ENCODE data around the gene TMED8.

DNA sequence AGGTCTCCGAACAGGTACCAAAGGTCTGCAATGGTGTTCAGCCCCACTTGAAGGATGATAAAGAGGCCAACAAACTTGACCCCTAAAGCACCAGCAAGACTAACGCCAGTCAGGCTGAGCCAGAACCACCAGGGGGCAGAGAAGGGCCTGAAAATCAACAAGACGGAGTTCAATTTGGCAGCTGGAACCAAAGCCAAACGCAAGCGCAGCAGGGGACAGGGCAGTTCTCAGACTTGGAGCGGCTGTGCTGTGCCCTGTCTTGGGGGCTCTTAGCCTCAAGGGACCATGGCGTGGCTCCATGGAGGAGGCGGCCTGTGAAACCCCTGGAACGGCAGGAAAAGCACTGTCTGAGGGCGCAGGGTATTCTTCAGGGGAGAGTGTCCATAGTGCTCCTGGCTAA lies 75.8 kb downstream of the TMED8 start:
- no peak for TF ChIP-seq TAF1 (conservative IDR thresholded peaks at IDR 0.05)
- TF ChIP-seq, protein P1, sequence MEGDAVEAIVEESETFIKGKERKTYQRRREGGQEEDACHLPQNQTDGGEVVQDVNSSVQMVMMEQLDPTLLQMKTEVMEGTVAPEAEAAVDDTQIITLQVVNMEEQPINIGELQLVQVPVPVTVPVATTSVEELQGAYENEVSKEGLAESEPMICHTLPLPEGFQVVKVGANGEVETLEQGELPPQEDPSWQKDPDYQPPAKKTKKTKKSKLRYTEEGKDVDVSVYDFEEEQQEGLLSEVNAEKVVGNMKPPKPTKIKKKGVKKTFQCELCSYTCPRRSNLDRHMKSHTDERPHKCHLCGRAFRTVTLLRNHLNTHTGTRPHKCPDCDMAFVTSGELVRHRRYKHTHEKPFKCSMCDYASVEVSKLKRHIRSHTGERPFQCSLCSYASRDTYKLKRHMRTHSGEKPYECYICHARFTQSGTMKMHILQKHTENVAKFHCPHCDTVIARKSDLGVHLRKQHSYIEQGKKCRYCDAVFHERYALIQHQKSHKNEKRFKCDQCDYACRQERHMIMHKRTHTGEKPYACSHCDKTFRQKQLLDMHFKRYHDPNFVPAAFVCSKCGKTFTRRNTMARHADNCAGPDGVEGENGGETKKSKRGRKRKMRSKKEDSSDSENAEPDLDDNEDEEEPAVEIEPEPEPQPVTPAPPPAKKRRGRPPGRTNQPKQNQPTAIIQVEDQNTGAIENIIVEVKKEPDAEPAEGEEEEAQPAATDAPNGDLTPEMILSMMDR (IDR thresholded peaks at IDR 0.05; ENCODE audit: low read depth, low read length, missing input control), result peak; percentile 76
- peak; percentile 89 to 91 for TF ChIP-seq RAD21 (IDR thresholded peaks at IDR 0.05)
- no peak for TF ChIP-seq FOXA1 (IDR thresholded peaks at IDR 0.05)
- no peak for TF ChIP-seq EGR1 (IDR thresholded peaks at IDR 0.05; ENCODE audit: low read depth in 2 of 2)
- TF ChIP-seq, protein P2, sequence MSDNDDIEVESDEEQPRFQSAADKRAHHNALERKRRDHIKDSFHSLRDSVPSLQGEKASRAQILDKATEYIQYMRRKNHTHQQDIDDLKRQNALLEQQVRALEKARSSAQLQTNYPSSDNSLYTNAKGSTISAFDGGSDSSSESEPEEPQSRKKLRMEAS (IDR thresholded peaks at IDR 0.05), result no peak
- no peak for TF ChIP-seq GABPA (IDR thresholded peaks at IDR 0.05 in 1 of 2, conservative IDR thresholded peaks at IDR 0.05 in 1 of 2)
- TF ChIP-seq SP1 (IDR thresholded peaks at IDR 0.05), result no peak
- TF ChIP-seq REST (IDR thresholded peaks at IDR 0.05), result no peak
- TF ChIP-seq ZBTB33 (IDR thresholded peaks at IDR 0.05), result no peak
- TF ChIP-seq YY1 (IDR thresholded peaks at IDR 0.05), result no peak

Data from liver (tissue), 3 donors.